ENCODE measurements around the gene DPP4. TPM values are rescaled to one million over a fixed set of nuclear protein-coding genes. Genes with fewer than 3 reads are reported as not detected.

DPP4 gene
- total RNA-seq, 1 donor from 2014 or later: 4.4 TPM

DNA sequence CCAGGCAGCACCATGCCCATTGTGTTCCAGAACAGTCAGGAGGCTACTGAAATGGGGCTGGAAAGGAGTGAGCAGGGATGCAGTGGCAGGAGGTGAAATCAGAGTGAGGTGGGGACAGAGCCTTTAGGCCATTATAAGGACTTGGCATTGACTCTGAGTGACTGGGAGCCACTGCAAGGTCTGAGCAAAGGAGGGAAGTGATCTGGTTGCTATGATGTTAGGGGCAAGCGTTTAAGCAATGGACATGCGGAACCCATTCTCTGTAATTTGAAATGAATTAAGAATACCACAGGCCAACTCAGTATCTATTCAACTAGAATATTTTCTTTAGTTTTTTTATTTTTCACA lies 98.2 kb downstream of the DPP4 start:
- no peak overlapping the region for H3K4me3 ChIP-seq
- H3K36me3 ChIP-seq: no peaks in the 10 kb centered on the region
- no peak for DNase-seq
- H3K4me1 ChIP-seq: no peaks in the 10 kb centered on the region
- H3K27me3 ChIP-seq (ENCODE audit: low read depth): peaks cover 27% of the 10 kb centered on the region
- TF ChIP-seq, protein P1, sequence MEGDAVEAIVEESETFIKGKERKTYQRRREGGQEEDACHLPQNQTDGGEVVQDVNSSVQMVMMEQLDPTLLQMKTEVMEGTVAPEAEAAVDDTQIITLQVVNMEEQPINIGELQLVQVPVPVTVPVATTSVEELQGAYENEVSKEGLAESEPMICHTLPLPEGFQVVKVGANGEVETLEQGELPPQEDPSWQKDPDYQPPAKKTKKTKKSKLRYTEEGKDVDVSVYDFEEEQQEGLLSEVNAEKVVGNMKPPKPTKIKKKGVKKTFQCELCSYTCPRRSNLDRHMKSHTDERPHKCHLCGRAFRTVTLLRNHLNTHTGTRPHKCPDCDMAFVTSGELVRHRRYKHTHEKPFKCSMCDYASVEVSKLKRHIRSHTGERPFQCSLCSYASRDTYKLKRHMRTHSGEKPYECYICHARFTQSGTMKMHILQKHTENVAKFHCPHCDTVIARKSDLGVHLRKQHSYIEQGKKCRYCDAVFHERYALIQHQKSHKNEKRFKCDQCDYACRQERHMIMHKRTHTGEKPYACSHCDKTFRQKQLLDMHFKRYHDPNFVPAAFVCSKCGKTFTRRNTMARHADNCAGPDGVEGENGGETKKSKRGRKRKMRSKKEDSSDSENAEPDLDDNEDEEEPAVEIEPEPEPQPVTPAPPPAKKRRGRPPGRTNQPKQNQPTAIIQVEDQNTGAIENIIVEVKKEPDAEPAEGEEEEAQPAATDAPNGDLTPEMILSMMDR (IDR thresholded peaks at IDR 0.05; ENCODE audit: borderline replicate concordance): no peak
- no peak overlapping the region for H3K27ac ChIP-seq (replicated peaks)
- intact Hi-C loops (cut with micrococcal nuclease): no loop called here
- no peaks in the 10 kb centered on the region for H3K9me3 ChIP-seq (replicated peaks)

DNA sequence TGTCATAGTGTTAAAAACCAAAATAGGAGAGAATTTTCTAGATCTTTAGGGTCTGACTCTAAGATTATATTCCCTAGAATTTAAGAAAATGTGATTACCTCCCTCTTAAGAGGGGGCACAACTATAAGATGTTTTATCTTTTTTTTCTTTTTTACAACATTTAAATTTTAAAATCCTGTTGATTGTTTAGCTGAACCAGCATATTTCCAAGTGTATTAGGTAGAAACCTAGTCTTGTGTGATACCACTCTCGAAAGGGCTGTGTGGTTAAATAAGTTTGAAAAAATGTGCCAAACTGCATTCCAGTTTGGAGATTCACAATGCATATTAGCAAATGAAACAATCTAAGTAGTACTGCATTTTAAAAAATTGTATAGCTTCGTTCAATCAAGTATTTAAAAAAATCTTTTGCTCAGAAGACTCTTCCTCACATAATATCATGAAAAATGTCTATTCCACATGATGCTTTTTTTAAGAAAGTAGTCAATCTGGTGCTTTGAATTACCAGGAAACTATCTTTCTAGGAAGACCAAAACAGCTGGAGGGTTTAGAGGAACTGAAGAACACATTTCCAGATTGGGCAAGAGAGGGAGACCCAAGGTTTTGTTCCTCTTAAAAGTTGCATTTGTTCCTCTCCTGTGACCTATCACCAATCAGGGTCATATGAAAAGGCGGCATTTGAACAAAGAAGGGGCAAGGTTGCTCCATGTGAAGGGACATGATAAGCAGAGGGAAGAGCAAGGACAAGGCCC lies 98.8 kb downstream of the DPP4 start:
- Histone ChIP-seq H3K4me3 (no peak overlapping the region), H3K9me3 (replicated peaks) (no peaks in the 10 kb centered on the region), H3K27ac (replicated peaks) (no peak overlapping the region), H3K27me3 (ENCODE audit: low read depth) (peaks cover 23% of the 10 kb centered on the region), H3K4me1 (no peaks in the 10 kb centered on the region), H3K36me3 (no peaks in the 10 kb centered on the region)
- DNase-seq: no peak
- intact Hi-C loops (cut with micrococcal nuclease): no loop called here
- TF ChIP-seq, protein P1 (IDR thresholded peaks at IDR 0.05; ENCODE audit: borderline replicate concordance): no peak

DNA sequence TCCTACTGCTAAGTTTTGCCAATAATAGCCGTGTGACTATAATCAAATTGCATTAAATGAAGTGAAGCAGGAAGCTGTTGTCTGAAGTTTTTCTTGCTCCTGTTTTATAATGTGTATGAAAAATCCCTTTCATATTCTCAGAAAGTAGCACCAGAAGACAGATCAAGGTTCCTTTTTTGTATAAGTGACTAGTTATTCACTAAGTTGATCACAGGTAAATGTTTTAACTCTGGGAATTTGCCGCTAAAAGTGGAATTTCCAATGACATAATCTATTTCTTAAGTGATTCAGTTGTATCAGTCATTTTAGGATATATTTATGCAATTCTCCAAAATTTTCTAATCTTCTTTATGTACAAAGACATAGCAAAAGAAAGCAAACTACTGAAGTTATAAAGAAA lies 99.6 kb downstream of the DPP4 start:
- H3K9me3 ChIP-seq (replicated peaks): no peaks in the 10 kb centered on the region
- peaks cover 16% of the 10 kb centered on the region for H3K27me3 ChIP-seq (ENCODE audit: low read depth)
- TF ChIP-seq, protein P1 (IDR thresholded peaks at IDR 0.05; ENCODE audit: borderline replicate concordance): no peak
- no peak for DNase-seq
- H3K27ac ChIP-seq (replicated peaks): no peak overlapping the region
- H3K36me3 ChIP-seq: no peaks in the 10 kb centered on the region
- intact Hi-C loops (cut with micrococcal nuclease): no loop called here
- H3K4me3 ChIP-seq: no peak overlapping the region
- no peaks in the 10 kb centered on the region for H3K4me1 ChIP-seq

DNA sequence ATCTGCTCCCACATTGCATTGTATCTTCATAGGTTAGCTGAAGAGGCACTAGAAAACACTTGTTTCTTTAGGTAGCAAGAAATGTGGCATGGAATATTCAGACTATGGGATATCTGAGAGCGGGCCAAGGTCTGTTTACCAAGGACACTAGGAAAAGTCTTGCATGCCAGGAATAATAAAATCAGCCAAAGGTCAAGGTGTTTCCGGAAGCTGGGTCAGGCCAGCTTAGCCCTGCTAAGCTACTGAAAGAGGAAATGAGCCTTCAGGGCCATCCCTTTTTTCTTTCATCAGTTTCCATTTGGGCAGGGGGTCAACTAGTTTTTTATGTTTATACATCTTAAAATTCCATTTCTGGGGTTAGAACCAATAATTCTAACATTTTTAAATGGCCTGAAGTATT lies 101.1 kb downstream of the DPP4 start:
- no peak overlapping the region for H3K27ac ChIP-seq (replicated peaks)
- H3K27me3 ChIP-seq (ENCODE audit: low read depth): peaks cover 5% of the 10 kb centered on the region
- intact Hi-C loops (cut with micrococcal nuclease): no loop called here
- no peaks in the 10 kb centered on the region for H3K9me3 ChIP-seq (replicated peaks)
- DNase-seq: no peak
- H3K4me3 ChIP-seq: no peak overlapping the region
- TF ChIP-seq, protein P1 (IDR thresholded peaks at IDR 0.05; ENCODE audit: borderline replicate concordance): no peak
- no peaks in the 10 kb centered on the region for H3K36me3 ChIP-seq
- no peaks in the 10 kb centered on the region for H3K4me1 ChIP-seq

DNA sequence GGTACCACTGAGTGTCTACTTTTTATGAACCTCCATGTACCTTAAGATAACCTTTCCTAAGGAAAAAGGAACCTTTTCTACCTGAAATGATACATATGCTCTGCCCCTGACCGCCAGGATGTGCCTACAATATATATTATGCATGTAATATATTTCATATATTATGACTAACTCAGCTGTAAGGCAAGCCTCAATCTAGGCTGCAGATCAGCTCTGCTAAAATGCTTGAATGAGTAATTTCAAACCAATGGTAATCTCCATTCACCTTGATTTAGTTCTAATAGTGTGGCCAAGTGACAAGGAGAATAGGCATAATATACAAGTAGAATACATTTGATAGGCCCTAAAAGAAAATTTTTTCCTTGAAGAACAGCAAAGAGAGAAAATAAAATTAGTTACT lies 101.8 kb downstream of the DPP4 start:
- TF ChIP-seq, protein P1 (IDR thresholded peaks at IDR 0.05; ENCODE audit: borderline replicate concordance): no peak
- no peaks in the 10 kb centered on the region for H3K36me3 ChIP-seq
- H3K9me3 ChIP-seq (replicated peaks): no peaks in the 10 kb centered on the region
- no peaks in the 10 kb centered on the region for H3K4me1 ChIP-seq
- no peaks in the 10 kb centered on the region for H3K27me3 ChIP-seq (ENCODE audit: low read depth)
- no peak overlapping the region for H3K4me3 ChIP-seq
- DNase-seq: no peak
- H3K27ac ChIP-seq (replicated peaks): no peak overlapping the region
- intact Hi-C loops (cut with micrococcal nuclease): no loop called here
